ENCODE measurements around the gene RPS15.

RPS15 gene

GRCh38 chr19:1445185-1445931, 7.2 kb downstream of the RPS15 start:
- Histone ChIP-seq H4K20me1 (ENCODE audit: control insufficient read depth, insufficient read depth, low read depth, low read length) (peaks cover 12% of the 10 kb centered on the region; the same call in 1 of the 2 replicates), H3K79me2 (ENCODE audit: control insufficient read depth, low read length) (peaks cover 13% of the 10 kb centered on the region), H3K9me2 (replicated peaks; ENCODE audit: control insufficient read depth, low read length) (no peaks in the 10 kb centered on the region), H3K4me3 (ENCODE audit: low read length) (peak overlapping the region; percentile 71), H3K27me3 (ENCODE audit: control insufficient read depth, low read length) (peaks cover 29% of the 10 kb centered on the region), H3K4me1 (ENCODE audit: control insufficient read depth, low read length) (peaks cover 58% of the 10 kb centered on the region), H3F3A (ENCODE audit: control insufficient read depth, insufficient read depth) (peaks cover 43% of the 10 kb centered on the region), H3K27ac (ENCODE audit: low read depth, low read length) (peak overlapping the region; percentile 53), H3K36me3 (ENCODE audit: control insufficient read depth, low read length) (peaks cover 25% of the 10 kb centered on the region), H3K9me3 (ENCODE audit: control insufficient read depth, insufficient read depth, low read length) (no peaks in the 10 kb centered on the region), H3K4me2 (ENCODE audit: low read length) (peak overlapping the region; percentile 84)
- no peak for TF ChIP-seq EZH2phosphoT487 (IDR thresholded peaks at IDR 0.05; ENCODE audit: borderline replicate concordance, low read length)
- TF ChIP-seq CTCF (IDR thresholded peaks at IDR 0.05; ENCODE audit: low read depth, low read length, poor library complexity, severe bottlenecking) = peak; percentile 87

GRCh38 chr19:1445932-1446712, 7.9 kb downstream of the RPS15 start:
- peaks cover 17% of the 10 kb centered on the region for H3K36me3 ChIP-seq (ENCODE audit: control insufficient read depth, low read length)
- H3K27ac ChIP-seq (ENCODE audit: low read depth, low read length) = no peak overlapping the region
- no peak overlapping the region for H3K4me2 ChIP-seq (ENCODE audit: low read length)
- TF ChIP-seq EZH2phosphoT487 (IDR thresholded peaks at IDR 0.05; ENCODE audit: borderline replicate concordance, low read length) = no peak
- no peak for TF ChIP-seq CTCF (IDR thresholded peaks at IDR 0.05; ENCODE audit: low read depth, low read length, poor library complexity, severe bottlenecking)
- peaks cover 36% of the 10 kb centered on the region for H3F3A ChIP-seq (ENCODE audit: control insufficient read depth, insufficient read depth)
- H3K27me3 ChIP-seq (ENCODE audit: control insufficient read depth, low read length) = peaks cover 37% of the 10 kb centered on the region
- H3K9me2 ChIP-seq (replicated peaks; ENCODE audit: control insufficient read depth, low read length) = no peaks in the 10 kb centered on the region
- no peak overlapping the region for H3K4me3 ChIP-seq (ENCODE audit: low read length)
- H3K9me3 ChIP-seq (ENCODE audit: control insufficient read depth, insufficient read depth, low read length) = no peaks in the 10 kb centered on the region
- H4K20me1 ChIP-seq (ENCODE audit: control insufficient read depth, insufficient read depth, low read depth, low read length) = peaks cover 10% of the 10 kb centered on the region; the same call in 1 of the 2 replicates
- peaks cover 52% of the 10 kb centered on the region for H3K4me1 ChIP-seq (ENCODE audit: control insufficient read depth, low read length)
- peaks cover 5% of the 10 kb centered on the region for H3K79me2 ChIP-seq (ENCODE audit: control insufficient read depth, low read length)

GRCh38 chr19:1446713-1447481, 8.7 kb downstream of the RPS15 start:
- peaks cover 45% of the 10 kb centered on the region for H3K4me1 ChIP-seq (ENCODE audit: control insufficient read depth, low read length)
- H3K4me3 ChIP-seq (ENCODE audit: low read length) = no peak overlapping the region
- peaks cover 10% of the 10 kb centered on the region for H3K36me3 ChIP-seq (ENCODE audit: control insufficient read depth, low read length)
- H3K4me2 ChIP-seq (ENCODE audit: low read length) = no peak overlapping the region
- H3K27ac ChIP-seq (ENCODE audit: low read depth, low read length) = no peak overlapping the region
- no peaks in the 10 kb centered on the region for H3K9me2 ChIP-seq (replicated peaks; ENCODE audit: control insufficient read depth, low read length)
- no peaks in the 10 kb centered on the region for H3K9me3 ChIP-seq (ENCODE audit: control insufficient read depth, insufficient read depth, low read length)
- H3K27me3 ChIP-seq (ENCODE audit: control insufficient read depth, low read length) = peaks cover 41% of the 10 kb centered on the region
- TF ChIP-seq EZH2phosphoT487 (IDR thresholded peaks at IDR 0.05; ENCODE audit: borderline replicate concordance, low read length) = no peak
- no peak for TF ChIP-seq CTCF (IDR thresholded peaks at IDR 0.05; ENCODE audit: low read depth, low read length, poor library complexity, severe bottlenecking)
- H3K79me2 ChIP-seq (ENCODE audit: control insufficient read depth, low read length) = no peaks in the 10 kb centered on the region
- H4K20me1 ChIP-seq (ENCODE audit: control insufficient read depth, insufficient read depth, low read depth, low read length) = 0 out of 2 replicates have a peak, but pooled peaks cover 6% of the 10 kb centered on the region
- H3F3A ChIP-seq (ENCODE audit: control insufficient read depth, insufficient read depth) = peaks cover 29% of the 10 kb centered on the region

Data from DOHH2 (cell line).